Retinal pigment epithelial cell (primary cell): Measurements from ENCODE around the gene LCP1.

Experiments used
- DNase-seq: peaks from one replicate; pipeline ENCODE4 v3.0.0-alpha.2; 2010; ENCODE audit warnings: low read depth
- H3K4me3 ChIP-seq: 2 replicates; pipeline ENCODE4 v1.5.1; 2011; ENCODE audit warnings: mild to moderate bottlenecking, low read length, control low read depth, moderate library complexity
- TF ChIP-seq, protein P1 (sequence below): conservative IDR thresholded peaks from 2 replicates; pipeline ENCODE4 v1.5.1; 2011; ENCODE audit warnings: low read depth, low read length, control low read depth, inconsistent platforms

LCP1 gene

DNA sequence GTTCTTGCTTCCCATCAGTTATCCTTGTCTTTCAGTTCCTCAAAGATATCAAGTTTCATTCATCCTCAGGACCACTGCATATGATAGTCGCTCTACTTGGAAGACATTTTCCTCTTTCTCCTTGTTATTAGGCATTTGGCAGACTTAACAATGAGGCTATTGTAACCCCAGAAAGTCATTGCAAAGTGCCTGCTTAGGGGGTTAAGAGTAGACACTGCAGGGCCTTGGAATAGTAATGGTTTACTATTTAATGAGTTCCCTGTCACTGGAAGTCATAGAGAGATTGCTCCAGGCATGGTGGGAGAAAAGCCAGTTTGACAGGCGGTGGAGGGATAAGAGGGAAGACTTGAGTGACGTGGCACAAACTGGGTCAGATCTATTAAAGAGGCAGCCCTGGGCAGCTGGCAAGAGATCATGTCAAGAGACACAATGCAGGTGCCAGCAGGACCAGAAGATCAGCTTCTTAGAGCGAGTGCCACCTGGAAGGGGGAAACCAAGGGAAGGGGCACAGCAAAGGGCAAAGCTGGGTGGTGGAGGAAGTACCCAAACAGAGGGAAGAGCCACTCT lies 60.3 kb downstream of the LCP1 start:
- DNase-seq: no peak
- no peak overlapping the region for H3K4me3 ChIP-seq
- TF ChIP-seq, protein P1, sequence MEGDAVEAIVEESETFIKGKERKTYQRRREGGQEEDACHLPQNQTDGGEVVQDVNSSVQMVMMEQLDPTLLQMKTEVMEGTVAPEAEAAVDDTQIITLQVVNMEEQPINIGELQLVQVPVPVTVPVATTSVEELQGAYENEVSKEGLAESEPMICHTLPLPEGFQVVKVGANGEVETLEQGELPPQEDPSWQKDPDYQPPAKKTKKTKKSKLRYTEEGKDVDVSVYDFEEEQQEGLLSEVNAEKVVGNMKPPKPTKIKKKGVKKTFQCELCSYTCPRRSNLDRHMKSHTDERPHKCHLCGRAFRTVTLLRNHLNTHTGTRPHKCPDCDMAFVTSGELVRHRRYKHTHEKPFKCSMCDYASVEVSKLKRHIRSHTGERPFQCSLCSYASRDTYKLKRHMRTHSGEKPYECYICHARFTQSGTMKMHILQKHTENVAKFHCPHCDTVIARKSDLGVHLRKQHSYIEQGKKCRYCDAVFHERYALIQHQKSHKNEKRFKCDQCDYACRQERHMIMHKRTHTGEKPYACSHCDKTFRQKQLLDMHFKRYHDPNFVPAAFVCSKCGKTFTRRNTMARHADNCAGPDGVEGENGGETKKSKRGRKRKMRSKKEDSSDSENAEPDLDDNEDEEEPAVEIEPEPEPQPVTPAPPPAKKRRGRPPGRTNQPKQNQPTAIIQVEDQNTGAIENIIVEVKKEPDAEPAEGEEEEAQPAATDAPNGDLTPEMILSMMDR: no peak

DNA sequence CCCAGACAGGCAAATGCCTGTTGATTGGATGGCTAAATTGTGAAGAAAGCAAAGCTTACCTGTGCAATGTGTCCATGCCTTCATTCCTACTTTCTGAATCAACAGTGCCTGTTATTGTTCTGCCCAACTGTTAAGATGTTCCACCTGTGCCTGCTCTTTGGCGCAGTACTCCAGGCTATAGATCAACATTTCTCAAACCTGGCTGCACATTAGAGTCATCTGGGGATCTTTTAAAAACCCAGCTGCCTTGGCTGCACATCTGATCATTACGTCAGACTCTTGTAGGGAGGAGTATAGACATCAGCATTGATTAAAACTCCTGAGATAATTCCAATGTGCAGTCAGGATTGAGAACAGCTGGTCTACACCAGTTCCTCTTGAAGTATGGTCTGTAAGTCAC lies 60.9 kb downstream of the LCP1 start:
- H3K4me3 ChIP-seq: no peak overlapping the region
- DNase-seq: no peak
- TF ChIP-seq, protein P1: no peak

DNA sequence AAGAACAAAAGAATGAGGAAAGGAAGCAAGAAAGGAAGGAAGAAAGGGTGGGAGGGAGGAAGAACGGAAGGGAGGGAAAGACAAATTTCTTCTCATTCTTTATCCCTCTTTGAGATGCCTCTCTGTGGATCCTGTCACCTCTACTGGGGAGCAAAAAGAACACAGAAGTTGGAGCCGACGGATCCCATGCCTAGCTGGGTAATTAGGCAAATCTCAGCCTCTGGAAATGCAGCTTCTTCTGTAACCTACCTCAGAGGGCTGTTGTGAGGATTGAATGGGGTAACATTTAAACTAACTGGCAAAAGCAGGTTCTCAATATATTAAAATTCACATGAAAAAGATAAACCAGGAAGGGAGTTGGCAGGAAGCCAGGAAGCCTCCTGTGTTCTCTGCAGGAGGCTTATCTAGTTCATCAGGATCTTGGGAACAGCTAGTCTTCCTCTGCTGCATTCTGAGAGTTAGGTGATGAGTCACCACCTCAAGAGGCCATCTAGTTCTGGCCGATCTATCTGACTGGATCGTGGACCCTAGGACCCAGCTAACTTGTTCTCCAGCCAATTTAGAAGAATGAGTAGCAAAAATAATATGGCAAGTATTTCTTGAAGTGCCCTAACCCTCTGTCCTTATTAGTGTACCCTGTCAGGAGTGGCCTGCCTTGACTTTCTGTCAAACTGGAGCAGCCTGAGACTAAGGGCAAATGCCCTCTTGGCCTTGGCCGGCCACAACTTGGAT lies 61.9 kb downstream of the LCP1 start:
- peak; percentile 52 for DNase-seq
- no peak overlapping the region for H3K4me3 ChIP-seq
- TF ChIP-seq, protein P1: no peak

DNA sequence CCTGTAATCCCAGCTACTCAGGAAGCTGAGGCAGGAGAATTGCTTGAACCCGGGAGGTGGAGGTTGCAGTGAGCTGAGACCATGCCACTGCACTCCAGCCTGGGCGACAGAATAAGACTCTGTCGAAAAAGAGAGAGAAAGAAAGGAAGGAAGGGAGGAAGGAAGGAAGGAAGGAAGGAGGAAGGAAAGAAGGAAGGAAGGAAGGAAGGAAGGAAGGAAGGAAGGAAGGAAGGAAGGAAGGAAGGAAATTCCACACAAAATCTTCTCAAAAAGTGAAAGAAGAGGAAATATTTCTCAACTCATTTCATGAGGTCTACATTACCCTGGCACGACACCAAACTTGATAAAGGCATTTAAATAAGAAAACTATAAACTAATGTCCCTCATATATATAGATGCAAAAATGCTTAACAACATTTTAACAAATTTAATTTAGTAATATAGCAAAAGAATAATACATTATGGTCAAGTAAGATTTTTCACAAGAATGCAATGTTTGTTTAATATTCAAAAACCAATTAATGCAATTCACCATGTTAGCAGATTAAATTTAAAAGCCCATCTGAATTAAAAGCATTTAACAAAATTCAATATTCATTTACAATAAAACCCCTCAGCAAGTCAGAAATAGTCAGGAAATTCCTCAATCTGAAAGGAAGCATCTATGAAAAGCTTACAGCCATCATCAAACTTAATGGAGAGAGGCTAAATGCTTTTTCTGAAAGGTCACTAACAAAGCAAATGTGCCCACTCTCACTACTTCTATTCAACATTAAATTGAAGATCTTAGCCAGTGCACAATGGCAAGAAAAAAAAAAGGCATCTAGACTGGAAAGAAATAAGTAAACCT lies 65.1 kb downstream of the LCP1 start:
- TF ChIP-seq, protein P1: no peak
- H3K4me3 ChIP-seq: no peak overlapping the region
- DNase-seq: no peak

DNA sequence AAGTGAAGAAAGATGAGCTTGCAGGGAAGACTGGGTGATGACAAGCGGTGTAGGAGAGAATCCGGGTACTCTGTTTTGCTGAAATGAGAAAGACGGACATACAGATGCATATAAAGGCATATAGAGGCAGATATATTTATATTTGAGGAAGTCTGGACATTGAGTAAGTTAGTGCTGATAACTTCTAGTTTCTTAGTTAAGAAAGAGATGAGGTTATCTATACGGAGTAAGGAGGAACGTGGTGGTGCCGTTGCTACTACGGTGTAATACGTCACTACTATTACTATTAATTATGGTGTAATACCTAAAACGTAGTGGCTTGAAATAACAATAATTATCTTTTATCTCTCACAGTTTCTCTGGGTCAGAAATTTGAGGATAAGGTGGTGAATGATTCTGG lies 67.4 kb downstream of the LCP1 start:
- TF ChIP-seq, protein P1: no peak

DNA sequence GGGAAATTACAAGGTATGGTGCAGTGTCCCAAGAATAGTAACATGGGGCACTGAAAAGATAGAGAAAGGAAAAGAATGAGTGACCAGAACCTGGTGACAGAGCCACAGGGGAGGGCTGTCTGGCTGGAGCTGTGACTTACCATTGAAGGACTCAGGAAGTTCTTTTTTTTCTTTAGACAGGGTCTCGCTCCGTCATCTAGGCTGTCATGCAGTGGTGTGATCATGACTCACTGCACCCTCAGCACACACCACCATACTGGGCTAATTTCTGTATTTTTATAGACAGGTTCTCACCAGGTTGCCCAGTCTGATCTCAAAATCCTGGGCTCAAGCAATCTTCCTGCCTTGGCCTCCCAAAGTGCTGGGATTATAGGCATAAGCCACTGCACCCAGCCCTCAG lies 68.4 kb downstream of the LCP1 start:
- peak; percentile 86 for DNase-seq
- H3K4me3 ChIP-seq: no peak overlapping the region
- TF ChIP-seq, protein P1: no peak

More for the DNA sequence above, 67.4 kb downstream of the LCP1 start:
- H3K4me3 ChIP-seq: no peak overlapping the region
- DNase-seq: no peak
